Smooth muscle cell of the pulmonary artery (primary cell): ENCODE results near the gene PPHLN1. TPM values are rescaled to one million over a fixed set of nuclear protein-coding genes. Genes with fewer than 3 reads are reported as not detected.

Experiments used
- total RNA-seq: library from RNA; depleted of rRNA; stranded (reverse); fragments of >200 nt; gene quantifications from 2 replicates; pipeline ENCODE4 v1.2.3, GENCODE V29; 2014

Gene PPHLN1
- 41.5 and 48.0 TPM in 2 replicates for total RNA-seq

GRCh38 chr12:42325653-42326474, at the start of gene PPHLN1, which contains the start of gene ZCRB1:
Gene PPHLN1 (plus strand): TSS chr12:42326167. CDS start chr12:42335903, 9,736 bp downstream.
Gene ZCRB1 (minus strand): TSS chr12:42326094. CDS start chr12:42324102, 1,992 bp downstream.

Other genes with a start within 250 kb of the PPHLN1 start
- gene GXYLT1, start 181.3 kb upstream of the PPHLN1 start, total RNA-seq: 9.0 and 11.7 TPM in 2 replicates
- 9.0 and 11.5 TPM in 2 replicates for gene YAF2, start 87.9 kb upstream of the PPHLN1 start, total RNA-seq
- gene ZCRB1, start 73 bp upstream of the PPHLN1 start, total RNA-seq: 22.1 and 28.2 TPM in 2 replicates